Loucy (cell line): ENCODE results near the gene ACBD7.

Experiments used
- H2AFZ ChIP-seq: fragments of 200-600 bp; sonication (generic); 2 replicates; pipeline ENCODE4 v1.6.0; 2016; ENCODE audit warnings: antibody characterized with exemption, mild to moderate bottlenecking, low read length, moderate library complexity
- H3F3A ChIP-seq: fragments of 200-600 bp; 2 replicates; pipeline ENCODE4 v1.6.0; 2016; ENCODE audit warnings: antibody characterized with exemption, low read depth, mild to moderate bottlenecking
- H3K27me3 ChIP-seq: fragments of 200-600 bp; sonication (generic); 2 replicates; pipeline ENCODE4 v1.6.1; 2014; ENCODE audit warnings: low read length, mild to moderate bottlenecking; ENCODE audit not compliant: insufficient read depth, poor library complexity, severe bottlenecking
- H3K36me3 ChIP-seq: fragments of 200-600 bp; sonication (generic); 2 replicates; pipeline ENCODE4 v1.6.1; 2016; ENCODE audit warnings: low read length; ENCODE audit not compliant: insufficient read depth
- H3K4me1 ChIP-seq: fragments of 200-600 bp; sonication (generic); 2 replicates; pipeline ENCODE4 v1.5.1; 2014; ENCODE audit warnings: low read length, mild to moderate bottlenecking; ENCODE audit not compliant: insufficient read depth, poor library complexity, severe bottlenecking
- H3K4me2 ChIP-seq: fragments of 200-600 bp; sonication (generic); 2 replicates; pipeline ENCODE4 v1.6.0; 2014; ENCODE audit warnings: antibody characterized with exemption, low read length, low read depth, mild to moderate bottlenecking; ENCODE audit not compliant: poor library complexity, severe bottlenecking
- H3K4me3 ChIP-seq: fragments of 200-600 bp; sonication (generic); 2 replicates; pipeline ENCODE4 v1.5.1; 2014; ENCODE audit warnings: low read length, mild to moderate bottlenecking, mixed read lengths; ENCODE audit not compliant: poor library complexity, severe bottlenecking
- H3K79me2 ChIP-seq: fragments of 200-600 bp; sonication (generic); 2 replicates; pipeline ENCODE4 v1.6.1; 2014; ENCODE audit warnings: low read length; ENCODE audit not compliant: insufficient read depth
- H3K9ac ChIP-seq: fragments of 200-600 bp; sonication (generic); 2 replicates; pipeline ENCODE4 v1.6.0; 2014; ENCODE audit warnings: mild to moderate bottlenecking, low read depth, low read length, moderate library complexity; ENCODE audit not compliant: poor library complexity, severe bottlenecking
- H3K9me2 ChIP-seq: fragments of 200-600 bp; sonication (generic); replicated peaks from 2 replicates; pipeline ENCODE4 v1.6.1; 2016; ENCODE audit warnings: low read depth, low read length, mixed read lengths
- H3K9me3 ChIP-seq: fragments of 200-600 bp; sonication (generic); 2 replicates; pipeline ENCODE4 v1.6.1; 2014; ENCODE audit warnings: mild to moderate bottlenecking, antibody characterized with exemption, low read length, low read depth; ENCODE audit not compliant: insufficient read depth
- H4K20me1 ChIP-seq: fragments of 200-600 bp; sonication (generic); 2 replicates; pipeline ENCODE4 v1.6.0; 2014; ENCODE audit warnings: antibody characterized with exemption, low read length, mild to moderate bottlenecking; ENCODE audit not compliant: insufficient read depth, poor library complexity, severe bottlenecking
- EZH2phosphoT487 ChIP-seq: fragments of 200-600 bp; IDR thresholded peaks from 2 replicates; pipeline ENCODE4 v1.6.1; 2018; ENCODE audit warnings: antibody characterized with exemption, mild to moderate bottlenecking, moderate library complexity, borderline replicate concordance
- TF ChIP-seq, protein P1 (sequence below): fragments of 200-600 bp; sonication (generic); conservative IDR thresholded peaks from 2 replicates; pipeline ENCODE4 v1.5.1; 2014; ENCODE audit warnings: mild to moderate bottlenecking, antibody characterized with exemption, low read length

Gene ACBD7

DNA sequence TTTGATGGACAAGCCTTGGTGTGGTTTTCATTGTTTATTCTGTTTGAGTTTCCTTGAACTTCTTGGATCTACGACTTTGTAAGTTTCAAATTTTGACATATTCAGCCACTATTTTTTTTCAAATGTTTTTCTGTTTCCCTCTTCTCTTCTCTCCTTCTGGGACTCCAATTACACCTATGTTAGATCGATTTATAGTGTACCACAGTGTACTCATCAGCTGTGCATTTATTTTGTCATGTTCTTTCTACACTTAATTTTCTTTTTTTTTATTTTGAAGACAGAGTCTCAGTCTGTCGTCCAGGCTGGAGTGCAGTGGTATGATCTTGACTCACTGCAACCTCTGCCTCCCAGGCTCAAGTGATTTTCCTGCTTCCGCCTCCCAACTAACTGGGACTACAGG lies 28.7 kb downstream of the ACBD7 start:
- no peaks in the 10 kb centered on the region for H3F3A ChIP-seq
- H3K9me3 ChIP-seq, result peaks cover 9% of the 10 kb centered on the region; the same call in 1 of the 2 replicates
- no peaks in the 10 kb centered on the region for H3K79me2 ChIP-seq
- H4K20me1 ChIP-seq, result no peaks in the 10 kb centered on the region
- no peaks in the 10 kb centered on the region for H3K9me2 ChIP-seq
- H3K36me3 ChIP-seq, result no peaks in the 10 kb centered on the region
- H3K4me2 ChIP-seq, result no peak overlapping the region
- no peak overlapping the region for H3K9ac ChIP-seq
- no peak overlapping the region for H3K4me3 ChIP-seq
- TF ChIP-seq, protein P1, sequence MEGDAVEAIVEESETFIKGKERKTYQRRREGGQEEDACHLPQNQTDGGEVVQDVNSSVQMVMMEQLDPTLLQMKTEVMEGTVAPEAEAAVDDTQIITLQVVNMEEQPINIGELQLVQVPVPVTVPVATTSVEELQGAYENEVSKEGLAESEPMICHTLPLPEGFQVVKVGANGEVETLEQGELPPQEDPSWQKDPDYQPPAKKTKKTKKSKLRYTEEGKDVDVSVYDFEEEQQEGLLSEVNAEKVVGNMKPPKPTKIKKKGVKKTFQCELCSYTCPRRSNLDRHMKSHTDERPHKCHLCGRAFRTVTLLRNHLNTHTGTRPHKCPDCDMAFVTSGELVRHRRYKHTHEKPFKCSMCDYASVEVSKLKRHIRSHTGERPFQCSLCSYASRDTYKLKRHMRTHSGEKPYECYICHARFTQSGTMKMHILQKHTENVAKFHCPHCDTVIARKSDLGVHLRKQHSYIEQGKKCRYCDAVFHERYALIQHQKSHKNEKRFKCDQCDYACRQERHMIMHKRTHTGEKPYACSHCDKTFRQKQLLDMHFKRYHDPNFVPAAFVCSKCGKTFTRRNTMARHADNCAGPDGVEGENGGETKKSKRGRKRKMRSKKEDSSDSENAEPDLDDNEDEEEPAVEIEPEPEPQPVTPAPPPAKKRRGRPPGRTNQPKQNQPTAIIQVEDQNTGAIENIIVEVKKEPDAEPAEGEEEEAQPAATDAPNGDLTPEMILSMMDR, result no peak
- no peak for TF ChIP-seq EZH2phosphoT487
- H2AFZ ChIP-seq, result no peak overlapping the region
- no peaks in the 10 kb centered on the region for H3K27me3 ChIP-seq
- no peaks in the 10 kb centered on the region for H3K4me1 ChIP-seq

DNA sequence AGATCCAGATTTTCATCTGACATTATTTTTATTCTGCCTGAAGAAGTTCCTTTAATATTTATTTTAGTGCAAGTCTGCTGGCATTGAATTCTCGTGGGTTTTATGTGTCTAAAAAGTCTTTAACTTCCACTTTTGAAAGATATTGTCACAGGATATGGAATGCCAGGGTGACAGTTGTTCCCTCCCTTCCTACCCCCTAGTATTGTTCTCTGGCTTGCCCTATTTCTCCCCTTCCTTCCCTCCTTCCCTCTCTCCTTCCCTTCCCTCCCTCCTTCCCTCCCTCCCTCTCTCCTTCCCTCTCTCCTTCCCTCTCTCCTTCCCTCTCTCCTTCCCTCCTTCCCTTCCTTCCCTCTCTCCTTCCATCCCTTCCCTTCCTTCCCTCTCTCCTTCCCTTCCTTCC lies 29.9 kb downstream of the ACBD7 start:
- H4K20me1 ChIP-seq, result no peaks in the 10 kb centered on the region
- no peak overlapping the region for H3K4me3 ChIP-seq
- TF ChIP-seq, protein P1, result no peak
- no peak for TF ChIP-seq EZH2phosphoT487
- no peaks in the 10 kb centered on the region for H3K79me2 ChIP-seq
- no peaks in the 10 kb centered on the region for H3K36me3 ChIP-seq
- no peaks in the 10 kb centered on the region for H3K4me1 ChIP-seq
- H2AFZ ChIP-seq, result no peak overlapping the region
- H3K27me3 ChIP-seq, result no peaks in the 10 kb centered on the region
- no peak overlapping the region for H3K4me2 ChIP-seq
- H3F3A ChIP-seq, result no peaks in the 10 kb centered on the region
- H3K9me3 ChIP-seq, result peaks cover 9% of the 10 kb centered on the region; the same call in 1 of the 2 replicates
- no peak overlapping the region for H3K9ac ChIP-seq
- no peaks in the 10 kb centered on the region for H3K9me2 ChIP-seq

DNA sequence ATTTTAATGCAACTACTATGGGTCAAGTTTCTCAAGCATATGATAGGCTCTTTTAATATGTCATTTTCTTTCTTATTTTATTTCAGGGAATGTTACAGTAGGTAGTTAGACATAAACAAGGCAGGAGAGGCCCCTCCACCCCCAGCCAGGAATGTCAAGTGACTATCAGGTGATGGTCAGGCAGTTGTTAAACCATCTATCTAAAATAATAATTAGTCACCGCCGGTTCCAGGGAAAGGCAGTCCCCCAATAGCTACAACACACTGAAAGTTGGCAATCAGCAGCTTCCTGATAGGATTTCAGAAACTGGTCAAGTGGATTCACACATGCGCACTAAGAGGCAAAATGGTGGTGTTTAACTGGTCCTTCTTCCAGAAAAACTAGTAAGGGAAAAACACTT lies 35.5 kb downstream of the ACBD7 start:
- no peaks in the 10 kb centered on the region for H3F3A ChIP-seq
- H3K9ac ChIP-seq, result no peak overlapping the region
- no peaks in the 10 kb centered on the region for H3K36me3 ChIP-seq
- H3K4me2 ChIP-seq, result no peak overlapping the region
- H3K27me3 ChIP-seq, result no peaks in the 10 kb centered on the region
- H3K9me3 ChIP-seq, result no peaks in the 10 kb centered on the region
- H2AFZ ChIP-seq, result no peak overlapping the region
- TF ChIP-seq EZH2phosphoT487, result no peak
- TF ChIP-seq, protein P1, result no peak
- no peaks in the 10 kb centered on the region for H3K79me2 ChIP-seq
- no peaks in the 10 kb centered on the region for H3K4me1 ChIP-seq
- no peaks in the 10 kb centered on the region for H4K20me1 ChIP-seq
- H3K9me2 ChIP-seq, result no peaks in the 10 kb centered on the region
- no peak overlapping the region for H3K4me3 ChIP-seq
